ENCODE data around the gene TREH.

DNA sequence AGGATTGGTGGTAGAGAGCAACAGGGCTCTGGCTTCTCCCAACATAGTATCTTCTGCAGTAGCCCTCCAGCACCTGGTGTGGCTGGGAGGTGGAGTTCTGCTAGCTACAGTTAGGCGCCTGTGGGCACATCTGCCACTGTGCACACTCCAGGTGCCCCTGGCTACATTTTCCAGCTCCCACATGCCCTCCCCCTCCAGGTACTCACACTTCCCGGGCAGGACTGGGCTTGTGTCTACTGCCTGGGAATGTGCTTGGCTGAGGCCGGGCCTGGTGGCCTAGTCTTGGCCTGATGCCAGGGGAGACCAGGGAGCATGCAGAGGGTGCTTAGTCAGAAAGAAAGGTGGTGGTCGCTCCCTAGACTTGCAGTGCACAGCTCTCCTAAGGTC lies 56.2 kb downstream of the TREH start:
- TF ChIP-seq, protein P1, sequence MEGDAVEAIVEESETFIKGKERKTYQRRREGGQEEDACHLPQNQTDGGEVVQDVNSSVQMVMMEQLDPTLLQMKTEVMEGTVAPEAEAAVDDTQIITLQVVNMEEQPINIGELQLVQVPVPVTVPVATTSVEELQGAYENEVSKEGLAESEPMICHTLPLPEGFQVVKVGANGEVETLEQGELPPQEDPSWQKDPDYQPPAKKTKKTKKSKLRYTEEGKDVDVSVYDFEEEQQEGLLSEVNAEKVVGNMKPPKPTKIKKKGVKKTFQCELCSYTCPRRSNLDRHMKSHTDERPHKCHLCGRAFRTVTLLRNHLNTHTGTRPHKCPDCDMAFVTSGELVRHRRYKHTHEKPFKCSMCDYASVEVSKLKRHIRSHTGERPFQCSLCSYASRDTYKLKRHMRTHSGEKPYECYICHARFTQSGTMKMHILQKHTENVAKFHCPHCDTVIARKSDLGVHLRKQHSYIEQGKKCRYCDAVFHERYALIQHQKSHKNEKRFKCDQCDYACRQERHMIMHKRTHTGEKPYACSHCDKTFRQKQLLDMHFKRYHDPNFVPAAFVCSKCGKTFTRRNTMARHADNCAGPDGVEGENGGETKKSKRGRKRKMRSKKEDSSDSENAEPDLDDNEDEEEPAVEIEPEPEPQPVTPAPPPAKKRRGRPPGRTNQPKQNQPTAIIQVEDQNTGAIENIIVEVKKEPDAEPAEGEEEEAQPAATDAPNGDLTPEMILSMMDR (IDR thresholded peaks at IDR 0.05; ENCODE audit: low read length) = no peak
- TF ChIP-seq EZH2phosphoT487 (IDR thresholded peaks at IDR 0.05; ENCODE audit: low read length) = no peak
